Measurements from ENCODE around the gene DNTT. TPM values are rescaled to one million over a fixed set of nuclear protein-coding genes. Genes with fewer than 3 reads are reported as not detected.

The DNTT gene
- polyA plus RNA-seq, 2 of the 4 experiments (the other 2 are of a cell fraction), result not detected

- DNase-seq (ENCODE audit: low read depth in 1 of 2, low spot score in 1 of 2) (no peak), ATAC-seq (no peak), FAIRE-seq (no peak)
- TF ChIP-seq, protein P1, sequence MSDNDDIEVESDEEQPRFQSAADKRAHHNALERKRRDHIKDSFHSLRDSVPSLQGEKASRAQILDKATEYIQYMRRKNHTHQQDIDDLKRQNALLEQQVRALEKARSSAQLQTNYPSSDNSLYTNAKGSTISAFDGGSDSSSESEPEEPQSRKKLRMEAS (IDR thresholded peaks at IDR 0.05), result no peak
- peak; percentile 35 to 37; a peak in 2 of 4 replicates for TF ChIP-seq CEBPB (IDR thresholded peaks at IDR 0.05)
- POLR2A ChIA-PET, result no interaction called here
- CTCF ChIA-PET, result interaction anchor here (1.3 kb wide), 1 partner anchor 32 kb away, joined by 4 read pairs; no protein-coding TSS in a partner anchor
- Histone ChIP-seq H3K9me3 (no peaks in the 10 kb centered on the region), H3K27ac (no peak overlapping the region), H3K4me1 (no peaks in the 10 kb centered on the region), H3K4me3 (no peak overlapping the region), H3K4me2 (no peak overlapping the region)
- 38% methylated on average over 2 of the region's 2 CpGs for WGBS (ENCODE audit: missing lambda C conversion rate)
These were observed 43.1 kb upstream of the DNTT start for GRCh38 chr10:96261132-96261531.

GRCh38 chr10:96261930-96262329 is 42.3 kb upstream of the DNTT start:
- Histone ChIP-seq H3K4me2 (no peak overlapping the region), H3K9me3 (no peaks in the 10 kb centered on the region), H3K4me1 (no peaks in the 10 kb centered on the region), H3K4me3 (no peak overlapping the region), H3K27ac (no peak overlapping the region)
- 36% methylated on average over 3 of the region's 3 CpGs for WGBS (ENCODE audit: missing lambda C conversion rate)
- ATAC-seq, result no peak
- DNase-seq (ENCODE audit: low read depth in 1 of 2, low spot score in 1 of 2), result no peak
- CTCF ChIA-PET, result interaction anchor here (1.0 kb wide), 1 partner anchor 33 kb away, joined by 6 read pairs; no protein-coding TSS in a partner anchor
- no peak for FAIRE-seq
- POLR2A ChIA-PET, result interaction anchor here (0.7 kb wide), 1 partner anchor 33 kb away, joined by 3 read pairs; no protein-coding TSS in a partner anchor
- TF ChIP-seq SREBF2 (IDR thresholded peaks at IDR 0.05) (no peak), USF2 (IDR thresholded peaks at IDR 0.05) (no peak), CEBPB (IDR thresholded peaks at IDR 0.05) (no peak), ZFP36 (IDR thresholded peaks at IDR 0.05; ENCODE audit: borderline replicate concordance, partially characterized antibody) (no peak), ZNF302 (CRISPR knock-in tag; IDR thresholded peaks at IDR 0.05) (no peak), CHD2 (IDR thresholded peaks at IDR 0.05; ENCODE audit: low read length, partially characterized antibody) (no peak)
- TF ChIP-seq, protein P1 (IDR thresholded peaks at IDR 0.05), result no peak

GRCh38 chr10:96263176-96263575 is 41.1 kb upstream of the DNTT start:
- FAIRE-seq (no peak), DNase-seq (ENCODE audit: low read depth in 1 of 2, low spot score in 1 of 2) (no peak), ATAC-seq (no peak)
- ChIA-PET POLR2A (no interaction called here), CTCF (interaction anchor here (1.9 kb wide), 1 partner anchor 34 kb away, joined by 5 read pairs; no protein-coding TSS in a partner anchor)
- Histone ChIP-seq H3K4me2 (no peak overlapping the region), H3K4me1 (no peaks in the 10 kb centered on the region), H3K9me3 (no peaks in the 10 kb centered on the region), H3K4me3 (no peak overlapping the region), H3K27ac (no peak overlapping the region)
- no peak for TF ChIP-seq TFCP2L1 (CRISPR knock-in tag; IDR thresholded peaks at IDR 0.05)
- no peak for TF ChIP-seq MYC (IDR thresholded peaks at IDR 0.05; ENCODE audit: borderline replicate concordance, low read length)
- TF ChIP-seq SMC3 (IDR thresholded peaks at IDR 0.05), result no peak
- TF ChIP-seq NFE2L2 (conservative IDR thresholded peaks at IDR 0.05; ENCODE audit: low read length), result no peak
- TF ChIP-seq CBX8 (IDR thresholded peaks at IDR 0.05), result no peak
- no peak for TF ChIP-seq ZSCAN20 (CRISPR knock-in tag; IDR thresholded peaks at IDR 0.05)
- TF ChIP-seq, protein P2, sequence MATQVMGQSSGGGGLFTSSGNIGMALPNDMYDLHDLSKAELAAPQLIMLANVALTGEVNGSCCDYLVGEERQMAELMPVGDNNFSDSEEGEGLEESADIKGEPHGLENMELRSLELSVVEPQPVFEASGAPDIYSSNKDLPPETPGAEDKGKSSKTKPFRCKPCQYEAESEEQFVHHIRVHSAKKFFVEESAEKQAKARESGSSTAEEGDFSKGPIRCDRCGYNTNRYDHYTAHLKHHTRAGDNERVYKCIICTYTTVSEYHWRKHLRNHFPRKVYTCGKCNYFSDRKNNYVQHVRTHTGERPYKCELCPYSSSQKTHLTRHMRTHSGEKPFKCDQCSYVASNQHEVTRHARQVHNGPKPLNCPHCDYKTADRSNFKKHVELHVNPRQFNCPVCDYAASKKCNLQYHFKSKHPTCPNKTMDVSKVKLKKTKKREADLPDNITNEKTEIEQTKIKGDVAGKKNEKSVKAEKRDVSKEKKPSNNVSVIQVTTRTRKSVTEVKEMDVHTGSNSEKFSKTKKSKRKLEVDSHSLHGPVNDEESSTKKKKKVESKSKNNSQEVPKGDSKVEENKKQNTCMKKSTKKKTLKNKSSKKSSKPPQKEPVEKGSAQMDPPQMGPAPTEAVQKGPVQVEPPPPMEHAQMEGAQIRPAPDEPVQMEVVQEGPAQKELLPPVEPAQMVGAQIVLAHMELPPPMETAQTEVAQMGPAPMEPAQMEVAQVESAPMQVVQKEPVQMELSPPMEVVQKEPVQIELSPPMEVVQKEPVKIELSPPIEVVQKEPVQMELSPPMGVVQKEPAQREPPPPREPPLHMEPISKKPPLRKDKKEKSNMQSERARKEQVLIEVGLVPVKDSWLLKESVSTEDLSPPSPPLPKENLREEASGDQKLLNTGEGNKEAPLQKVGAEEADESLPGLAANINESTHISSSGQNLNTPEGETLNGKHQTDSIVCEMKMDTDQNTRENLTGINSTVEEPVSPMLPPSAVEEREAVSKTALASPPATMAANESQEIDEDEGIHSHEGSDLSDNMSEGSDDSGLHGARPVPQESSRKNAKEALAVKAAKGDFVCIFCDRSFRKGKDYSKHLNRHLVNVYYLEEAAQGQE (IDR thresholded peaks at IDR 0.05), result no peak
- TF ChIP-seq ATOH8 (CRISPR knock-in tag; IDR thresholded peaks at IDR 0.05; ENCODE audit: low read depth), result no peak
- 76% methylated on average over 4 of the region's 4 CpGs for WGBS (ENCODE audit: missing lambda C conversion rate)

Data from A549 (cell line).